DOHH2 (cell line): Measurements from ENCODE around the gene NKAIN2.

Source experiments
- H3F3A ChIP-seq: fragments of 200-600 bp; sonication (generic), shearing (Covaris generic); 2 replicates; pipeline ENCODE4 v1.6.0; 2016; ENCODE audit warnings: antibody characterized with exemption, mild to moderate bottlenecking; ENCODE audit not compliant: control insufficient read depth, insufficient read depth
- H3K27ac ChIP-seq: fragments of 200-600 bp; sonication (generic); 2 replicates; pipeline ENCODE4 v1.5.1; 2014; ENCODE audit warnings: low read depth, mild to moderate bottlenecking, low read length, moderate library complexity
- H3K27me3 ChIP-seq: fragments of 200-600 bp; sonication (generic); 2 replicates; pipeline ENCODE4 v1.6.1; 2014; ENCODE audit warnings: mild to moderate bottlenecking, low read length, mixed read lengths; ENCODE audit not compliant: control insufficient read depth
- H3K36me3 ChIP-seq: fragments of 200-600 bp; sonication (generic); 2 replicates; pipeline ENCODE4 v1.6.1; 2014; ENCODE audit warnings: mild to moderate bottlenecking, low read length, moderate library complexity, mixed read lengths; ENCODE audit not compliant: control insufficient read depth
- H3K4me1 ChIP-seq: fragments of 200-600 bp; sonication (generic); 2 replicates; pipeline ENCODE4 v1.6.1; 2014; ENCODE audit warnings: mild to moderate bottlenecking, low read length, mixed read lengths; ENCODE audit not compliant: control insufficient read depth
- H3K4me2 ChIP-seq: fragments of 200-600 bp; sonication (generic); 2 replicates; pipeline ENCODE4 v1.6.0; 2014; ENCODE audit warnings: mild to moderate bottlenecking, low read length, moderate library complexity
- H3K4me3 ChIP-seq: fragments of 200-600 bp; sonication (generic); 2 replicates; pipeline ENCODE4 v1.5.1; 2014; ENCODE audit warnings: mild to moderate bottlenecking, low read length, mixed read lengths
- H3K79me2 ChIP-seq: fragments of 200-600 bp; sonication (generic); 2 replicates; pipeline ENCODE4 v1.6.1; 2014; ENCODE audit warnings: mild to moderate bottlenecking, low read length, mixed read lengths; ENCODE audit not compliant: control insufficient read depth
- H3K9me2 ChIP-seq: fragments of 200-600 bp; sonication (generic); replicated peaks from 2 replicates; pipeline ENCODE4 v1.6.1; 2014; ENCODE audit warnings: mild to moderate bottlenecking, low read length, mixed read lengths; ENCODE audit not compliant: control insufficient read depth
- H3K9me3 ChIP-seq: fragments of 200-600 bp; sonication (generic); 2 replicates; pipeline ENCODE4 v1.6.1; 2014; ENCODE audit warnings: antibody characterized with exemption, low read length, mixed read lengths; ENCODE audit not compliant: control insufficient read depth, insufficient read depth
- H4K20me1 ChIP-seq: fragments of 200-600 bp; sonication (generic); 2 replicates; pipeline ENCODE4 v1.6.0; 2014; ENCODE audit warnings: low read depth, mild to moderate bottlenecking, antibody characterized with exemption, low read length, moderate library complexity; ENCODE audit not compliant: control insufficient read depth, insufficient read depth
- EZH2phosphoT487 ChIP-seq: fragments of 200-600 bp; sonication (generic); IDR thresholded peaks from 2 replicates; pipeline ENCODE4 v1.6.1; 2017; ENCODE audit warnings: borderline replicate concordance, mild to moderate bottlenecking, antibody characterized with exemption, low read length, moderate library complexity, mixed read lengths
- TF ChIP-seq, protein P1 (sequence below): fragments of 200-600 bp; sonication (generic); IDR thresholded peaks from one replicate; pipeline ENCODE4 v1.5.1; 2014; ENCODE audit warnings: antibody characterized with exemption, mild to moderate bottlenecking, low read depth, low read length; ENCODE audit not compliant: poor library complexity, severe bottlenecking

The NKAIN2 gene

DNA sequence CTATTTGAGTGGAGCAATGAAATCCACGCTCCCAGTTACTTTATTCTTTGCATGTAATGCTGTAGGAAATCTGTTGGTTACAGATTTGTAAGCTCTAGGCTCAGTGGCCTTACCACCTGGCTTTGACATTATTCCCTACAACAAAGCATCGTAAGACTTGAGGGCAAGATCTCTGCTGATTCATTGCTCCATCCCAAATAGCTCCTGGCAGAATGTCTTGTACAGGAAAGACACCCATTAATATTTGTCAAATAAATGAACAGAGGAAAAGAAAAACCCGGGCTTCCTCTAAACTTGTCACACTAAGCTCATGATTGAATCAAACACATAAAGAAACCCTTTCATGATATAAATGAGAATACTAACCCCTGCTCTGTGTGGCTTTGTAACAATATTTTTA lies 801.1 kb downstream of the NKAIN2 start:
- Histone ChIP-seq H3K79me2 (no peaks in the 10 kb centered on the region), H3K36me3 (no peaks in the 10 kb centered on the region), H3K27ac (no peak overlapping the region), H3F3A (no peaks in the 10 kb centered on the region), H4K20me1 (no peaks in the 10 kb centered on the region), H3K4me3 (no peak overlapping the region), H3K4me1 (no peaks in the 10 kb centered on the region), H3K9me2 (no peaks in the 10 kb centered on the region), H3K9me3 (no peaks in the 10 kb centered on the region), H3K27me3 (no peaks in the 10 kb centered on the region), H3K4me2 (no peak overlapping the region)
- TF ChIP-seq EZH2phosphoT487, result no peak
- TF ChIP-seq, protein P1, sequence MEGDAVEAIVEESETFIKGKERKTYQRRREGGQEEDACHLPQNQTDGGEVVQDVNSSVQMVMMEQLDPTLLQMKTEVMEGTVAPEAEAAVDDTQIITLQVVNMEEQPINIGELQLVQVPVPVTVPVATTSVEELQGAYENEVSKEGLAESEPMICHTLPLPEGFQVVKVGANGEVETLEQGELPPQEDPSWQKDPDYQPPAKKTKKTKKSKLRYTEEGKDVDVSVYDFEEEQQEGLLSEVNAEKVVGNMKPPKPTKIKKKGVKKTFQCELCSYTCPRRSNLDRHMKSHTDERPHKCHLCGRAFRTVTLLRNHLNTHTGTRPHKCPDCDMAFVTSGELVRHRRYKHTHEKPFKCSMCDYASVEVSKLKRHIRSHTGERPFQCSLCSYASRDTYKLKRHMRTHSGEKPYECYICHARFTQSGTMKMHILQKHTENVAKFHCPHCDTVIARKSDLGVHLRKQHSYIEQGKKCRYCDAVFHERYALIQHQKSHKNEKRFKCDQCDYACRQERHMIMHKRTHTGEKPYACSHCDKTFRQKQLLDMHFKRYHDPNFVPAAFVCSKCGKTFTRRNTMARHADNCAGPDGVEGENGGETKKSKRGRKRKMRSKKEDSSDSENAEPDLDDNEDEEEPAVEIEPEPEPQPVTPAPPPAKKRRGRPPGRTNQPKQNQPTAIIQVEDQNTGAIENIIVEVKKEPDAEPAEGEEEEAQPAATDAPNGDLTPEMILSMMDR, result no peak

DNA sequence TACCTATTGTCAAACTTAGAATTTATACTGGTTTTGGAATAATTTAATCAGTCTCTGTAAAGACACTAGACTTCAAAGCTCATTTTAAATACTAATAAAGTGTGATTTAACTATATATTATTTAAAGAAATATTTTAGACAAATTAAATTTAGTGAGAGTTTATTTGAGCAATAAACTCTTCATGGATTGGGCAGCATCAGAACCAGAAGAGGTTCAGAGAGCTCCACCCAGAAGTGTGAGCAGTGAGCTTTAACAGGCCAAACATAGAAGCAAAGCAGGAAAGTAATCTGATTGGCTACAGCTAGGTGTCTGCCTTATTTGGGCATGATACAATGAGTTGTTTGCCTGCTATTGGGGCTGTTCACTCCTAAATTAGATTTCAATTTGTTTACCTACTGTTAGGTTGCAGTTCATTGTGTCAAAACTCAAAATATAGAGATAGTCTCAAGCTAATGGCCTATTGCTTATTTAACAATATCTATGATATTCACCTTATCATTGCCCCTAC lies 803.5 kb downstream of the NKAIN2 start:
- TF ChIP-seq, protein P1, result no peak
- TF ChIP-seq EZH2phosphoT487, result no peak
- no peak overlapping the region for H3K4me3 ChIP-seq
- H4K20me1 ChIP-seq, result no peaks in the 10 kb centered on the region
- no peaks in the 10 kb centered on the region for H3K4me1 ChIP-seq
- no peak overlapping the region for H3K27ac ChIP-seq
- H3F3A ChIP-seq, result no peaks in the 10 kb centered on the region
- H3K4me2 ChIP-seq, result no peak overlapping the region
- no peaks in the 10 kb centered on the region for H3K79me2 ChIP-seq
- no peaks in the 10 kb centered on the region for H3K27me3 ChIP-seq
- no peaks in the 10 kb centered on the region for H3K9me3 ChIP-seq
- H3K36me3 ChIP-seq, result no peaks in the 10 kb centered on the region
- H3K9me2 ChIP-seq, result no peaks in the 10 kb centered on the region

DNA sequence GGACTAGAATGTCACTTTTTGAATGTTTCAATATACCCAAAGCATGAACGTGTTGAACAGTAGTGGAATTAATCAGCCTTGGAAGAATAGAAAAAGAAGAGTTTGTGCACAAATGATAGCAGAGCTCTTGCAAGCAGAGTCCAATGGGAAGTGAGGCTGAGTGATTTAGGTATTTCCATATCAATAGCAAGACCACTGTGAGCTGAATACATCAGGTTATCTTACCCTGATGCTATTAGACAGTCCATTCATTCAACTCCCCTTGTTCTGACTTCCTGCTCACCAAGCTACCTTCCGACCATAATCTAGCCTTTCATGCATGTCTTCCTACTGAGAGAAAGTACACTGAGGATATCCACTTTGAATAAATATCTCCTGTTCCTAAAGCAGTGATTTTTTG lies 809.4 kb downstream of the NKAIN2 start:
- Histone ChIP-seq H3K27ac (no peak overlapping the region), H3K79me2 (no peaks in the 10 kb centered on the region), H3K4me1 (no peaks in the 10 kb centered on the region), H3K4me2 (no peak overlapping the region), H4K20me1 (no peaks in the 10 kb centered on the region), H3K9me3 (no peaks in the 10 kb centered on the region), H3K9me2 (no peaks in the 10 kb centered on the region), H3F3A (no peaks in the 10 kb centered on the region), H3K36me3 (no peaks in the 10 kb centered on the region), H3K4me3 (no peak overlapping the region), H3K27me3 (no peaks in the 10 kb centered on the region)
- no peak for TF ChIP-seq EZH2phosphoT487
- TF ChIP-seq, protein P1, result no peak
